HG03558 (cell line): ENCODE data around the gene CALHM5.

Source experiments
- ATAC-seq: cut with Tn5 transposase; IDR thresholded peaks from one replicate; pipeline ENCODE4 v1.9.1; 2021; ENCODE audit warnings: moderate number of reproducible peaks; ENCODE audit not compliant: unreplicated experiment; ENCODE audit errors: extremely low read depth

The CALHM5 gene

DNA sequence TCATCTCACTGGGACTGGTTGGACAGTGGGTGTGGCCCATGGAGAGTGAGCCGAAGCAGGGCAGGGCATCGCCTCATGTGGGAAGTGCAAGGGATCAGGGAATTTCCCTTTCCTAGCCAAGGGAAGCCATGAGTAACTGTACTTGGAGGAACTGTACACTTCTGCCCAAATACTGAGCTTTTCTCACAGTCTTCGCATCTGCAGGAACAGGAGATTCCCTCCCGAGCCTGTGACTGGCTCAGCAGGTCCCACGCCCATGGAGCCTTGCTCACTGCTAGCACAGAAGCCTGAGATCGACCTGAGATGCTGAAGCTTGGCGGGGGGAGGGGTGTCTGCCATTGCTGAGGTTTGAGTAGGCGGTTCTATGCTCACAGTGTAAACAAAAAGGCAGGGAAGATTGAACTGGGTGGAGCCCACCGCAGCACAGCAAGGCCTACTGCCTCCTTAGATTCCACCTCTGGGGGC is 10.4 kb upstream of the CALHM5 start:
- no peak for ATAC-seq

DNA sequence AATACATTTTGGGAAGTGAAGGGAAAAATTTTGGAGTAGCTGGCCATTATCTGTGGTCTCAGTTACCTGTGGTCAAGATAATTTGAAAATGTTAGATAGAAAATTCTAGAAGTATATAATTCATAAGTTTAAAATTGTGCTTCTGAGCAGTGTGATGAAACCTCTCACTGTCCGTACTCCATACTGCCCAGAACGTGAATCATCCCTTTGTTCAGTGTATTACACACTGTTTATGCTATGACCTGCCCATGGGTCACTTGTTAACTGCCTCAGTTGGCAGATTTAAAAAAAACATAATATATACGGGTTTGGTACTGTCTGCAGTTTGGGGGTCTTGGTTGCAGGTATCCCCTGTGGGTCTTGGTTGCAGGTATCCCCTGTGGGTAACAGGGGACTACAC is 4.1 kb upstream of the CALHM5 start:
- ATAC-seq = no peak

DNA sequence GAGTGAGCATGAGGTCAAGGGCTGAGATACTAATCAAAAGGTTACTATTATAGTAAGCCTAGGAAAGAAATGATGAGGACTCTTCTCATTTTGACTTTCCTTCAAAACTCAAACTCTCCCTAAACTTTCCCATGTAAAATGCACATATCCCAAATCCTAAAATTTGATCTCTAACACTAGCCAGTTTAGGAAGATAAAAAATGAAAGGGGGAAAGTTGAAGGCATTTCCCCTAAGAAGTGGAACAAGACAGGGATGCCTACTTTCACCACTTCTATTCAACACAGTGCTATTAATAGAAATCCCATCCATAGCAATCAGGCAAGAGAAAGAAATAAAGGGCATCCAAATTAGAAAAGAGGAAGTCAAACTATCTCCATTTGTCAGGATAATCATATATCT is 2.9 kb upstream of the CALHM5 start:
- ATAC-seq = no peak

DNA sequence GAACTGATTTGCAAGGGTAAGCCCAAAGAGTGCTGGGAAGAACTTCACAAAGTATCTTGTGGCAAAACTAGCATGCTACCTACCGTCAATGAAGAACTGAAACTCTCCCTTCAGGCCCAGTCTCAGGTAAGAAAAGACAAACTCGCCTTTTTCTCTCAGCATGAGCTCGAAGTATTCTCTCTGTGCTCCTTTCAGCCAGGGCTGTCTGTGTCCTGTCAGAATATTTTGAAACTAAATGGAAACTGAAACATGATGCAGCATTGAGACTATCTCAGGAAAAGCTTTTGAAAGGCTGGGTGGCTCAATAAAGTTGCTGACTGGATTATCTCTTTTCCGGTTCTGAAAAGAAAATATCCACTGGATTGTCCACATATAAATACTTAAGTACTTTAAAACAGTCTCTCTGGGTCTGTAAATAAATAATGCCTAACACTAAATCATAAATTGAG is 696 bp downstream of the CALHM5 start:
- no peak for ATAC-seq

DNA sequence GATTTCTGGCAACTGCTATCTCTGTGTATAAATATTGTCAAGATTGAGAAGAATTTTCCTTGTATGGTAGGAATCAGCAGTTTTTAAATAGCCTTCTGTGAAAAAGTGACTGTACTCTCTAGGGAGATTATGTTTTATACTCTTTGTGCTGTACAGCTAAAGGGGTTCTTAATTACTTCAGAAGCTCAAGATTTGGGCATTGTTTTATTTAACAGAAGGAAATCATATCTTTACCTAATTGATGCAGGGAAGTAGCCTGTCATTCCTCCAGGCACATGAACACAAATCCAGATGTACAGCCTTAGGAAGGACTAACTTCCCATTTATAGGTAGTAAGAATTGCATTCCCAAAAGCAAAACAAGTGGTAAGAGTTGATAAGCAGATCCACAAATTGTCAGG is 1.3 kb downstream of the CALHM5 start:
- ATAC-seq = no peak

DNA sequence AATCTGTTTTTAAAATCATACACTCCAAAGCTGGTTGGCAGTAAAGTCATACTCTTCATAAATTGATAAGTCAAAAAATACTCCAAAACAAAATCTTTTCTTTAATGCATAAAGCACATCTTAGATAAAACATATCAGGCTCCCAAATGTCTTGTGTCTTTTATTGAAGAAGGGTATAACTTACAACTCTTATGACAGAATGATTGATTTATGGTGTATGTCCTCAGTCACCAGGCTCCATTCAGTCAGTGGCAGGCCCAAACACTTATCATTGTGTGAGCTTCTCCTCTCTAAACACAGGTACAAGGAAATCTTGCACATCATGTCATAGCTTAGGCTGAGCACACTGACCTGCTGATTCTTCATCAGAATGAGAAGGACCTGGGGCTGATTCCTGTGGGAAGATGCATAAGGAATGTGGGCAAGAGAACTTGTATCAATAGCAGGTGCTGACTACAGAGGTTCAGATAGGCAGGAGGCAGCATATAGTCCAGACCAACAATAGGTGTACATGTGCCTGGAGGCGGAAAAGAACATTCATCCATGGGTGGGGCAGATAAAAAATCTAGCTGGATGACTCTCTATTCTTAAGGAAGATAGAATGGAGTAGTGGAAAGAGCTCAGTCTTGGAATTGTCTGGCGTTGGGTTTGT is 1.9 kb downstream of the CALHM5 start:
- no peak for ATAC-seq

DNA sequence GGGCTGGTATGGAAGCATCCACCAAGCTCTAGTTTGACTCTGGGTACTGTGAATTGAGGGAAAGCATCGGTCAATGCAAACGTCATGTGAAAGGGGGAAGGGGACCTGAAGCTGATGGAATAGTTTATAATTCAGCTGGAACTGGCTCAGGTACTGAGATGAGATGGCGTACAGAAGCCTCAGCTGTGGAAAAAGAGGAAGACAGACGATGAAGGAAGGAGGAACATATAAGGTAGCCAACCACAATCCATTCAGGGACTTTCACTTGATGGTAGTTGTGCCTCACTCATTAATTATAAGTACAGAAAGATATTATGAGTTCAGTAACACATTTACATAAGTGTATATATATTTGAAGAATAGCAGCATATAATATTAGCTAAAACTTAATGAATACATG is 2.7 kb downstream of the CALHM5 start:
- no peak for ATAC-seq

DNA sequence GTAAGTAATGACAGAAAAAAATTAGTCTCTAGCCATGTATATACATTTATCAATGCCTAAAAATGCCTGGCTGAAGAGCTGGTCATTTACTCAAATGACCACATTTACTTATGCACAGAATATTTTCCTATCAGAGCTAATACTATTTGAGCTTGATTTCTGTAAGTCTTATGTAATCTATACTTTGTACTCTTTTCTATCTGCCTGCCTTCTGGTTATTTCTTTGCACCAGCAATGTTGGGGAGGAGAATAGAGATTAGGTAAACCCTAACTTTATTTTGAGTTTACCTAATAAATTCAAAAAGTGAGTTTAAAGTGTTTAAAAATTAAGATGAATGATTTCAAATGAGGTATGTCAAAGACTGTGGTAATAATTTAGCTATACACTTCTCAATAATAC is 3.7 kb downstream of the CALHM5 start:
- ATAC-seq = no peak

DNA sequence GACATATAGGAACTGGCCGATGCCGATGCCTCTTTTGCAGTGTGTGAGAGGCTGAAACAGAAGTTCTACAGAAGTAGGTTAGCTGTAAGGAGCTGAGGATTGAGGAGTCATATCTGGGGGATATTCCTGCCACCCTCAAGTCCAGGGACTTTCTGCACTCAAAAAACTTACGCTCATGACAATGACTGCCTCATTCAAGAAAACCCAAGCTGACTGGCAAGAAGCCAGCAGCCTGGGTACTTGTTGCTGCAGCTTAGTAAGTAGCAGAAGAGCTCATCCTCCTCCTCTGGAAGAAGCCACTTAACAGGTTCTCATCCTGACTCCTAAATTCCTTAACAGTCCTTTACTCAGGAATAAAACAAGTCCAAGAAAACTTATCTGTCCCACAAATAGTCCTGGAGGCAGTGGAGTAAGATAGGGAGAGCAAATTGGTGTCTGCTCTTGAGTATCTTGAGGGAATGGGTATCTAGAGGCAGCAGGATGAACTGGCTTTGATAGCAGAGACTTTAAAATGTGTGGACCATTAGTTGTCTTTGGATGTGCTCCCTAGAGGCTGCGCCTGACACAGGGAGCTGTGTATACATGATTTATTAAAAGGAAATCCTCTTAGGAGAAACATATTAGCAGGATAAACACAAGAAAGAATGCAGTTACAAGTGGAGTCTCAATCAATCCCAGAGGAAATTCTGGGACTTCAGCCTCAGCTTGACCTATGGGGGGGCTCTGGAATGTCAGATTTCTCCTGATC is 7.4 kb downstream of the CALHM5 start:
- ATAC-seq = no peak

DNA sequence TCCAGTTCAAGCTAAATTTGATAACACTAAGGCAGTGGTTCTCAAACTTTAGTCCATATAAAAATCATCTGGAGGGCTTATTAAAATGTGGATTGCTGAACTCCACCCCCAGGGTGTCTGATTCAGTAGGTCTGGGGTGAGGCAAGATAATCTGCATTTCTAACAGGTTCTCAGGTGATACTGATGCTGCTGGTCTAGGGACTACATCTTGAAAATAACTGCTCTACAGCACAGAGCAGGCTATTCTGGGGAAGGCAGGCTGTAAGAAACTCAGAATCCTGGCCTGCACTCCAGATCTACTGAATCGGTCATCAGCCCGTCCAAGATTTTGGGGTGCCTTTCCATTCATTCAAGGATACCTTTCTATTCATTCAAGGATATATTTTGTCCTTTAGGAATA is 11.5 kb downstream of the CALHM5 start:
- ATAC-seq = no peak

DNA sequence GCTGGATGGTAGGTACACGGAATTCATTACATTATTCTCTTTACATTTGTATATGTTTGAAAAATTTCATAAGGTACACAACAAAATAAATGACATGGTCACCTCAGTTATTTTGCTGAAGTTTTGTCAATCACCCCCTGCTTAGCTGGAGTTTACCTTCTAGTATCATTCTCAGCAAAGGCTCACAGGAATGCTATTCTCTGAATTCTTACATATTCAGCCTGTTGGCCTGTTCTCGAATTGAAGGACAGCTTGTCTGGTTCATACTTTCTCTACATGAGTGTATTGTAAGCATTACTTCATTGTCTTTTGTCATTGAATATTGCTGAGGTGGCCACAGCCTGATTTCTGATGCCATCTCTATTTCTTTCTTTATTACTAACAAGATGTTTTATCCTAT is 12.8 kb downstream of the CALHM5 start:
- no peak for ATAC-seq

DNA sequence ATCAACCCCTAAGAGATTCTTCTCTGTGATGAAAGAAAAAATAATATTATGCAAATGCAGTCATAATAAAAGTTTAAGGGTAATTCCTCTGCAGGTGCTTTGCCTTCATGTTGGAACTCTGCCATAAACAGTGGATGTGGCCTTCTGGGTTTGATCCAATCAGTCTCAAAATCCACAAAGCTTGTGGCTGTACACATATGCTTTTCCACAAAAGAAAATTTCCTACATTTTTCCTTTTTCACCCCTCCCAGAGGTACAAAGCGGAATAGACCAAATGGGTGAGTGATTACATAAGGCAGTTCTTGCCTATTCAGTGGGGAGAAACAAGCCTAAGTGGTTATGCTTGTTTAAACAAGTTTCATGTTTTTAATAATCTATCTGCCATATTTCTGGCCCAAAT is 16.7 kb downstream of the CALHM5 start:
- no peak for ATAC-seq

DNA sequence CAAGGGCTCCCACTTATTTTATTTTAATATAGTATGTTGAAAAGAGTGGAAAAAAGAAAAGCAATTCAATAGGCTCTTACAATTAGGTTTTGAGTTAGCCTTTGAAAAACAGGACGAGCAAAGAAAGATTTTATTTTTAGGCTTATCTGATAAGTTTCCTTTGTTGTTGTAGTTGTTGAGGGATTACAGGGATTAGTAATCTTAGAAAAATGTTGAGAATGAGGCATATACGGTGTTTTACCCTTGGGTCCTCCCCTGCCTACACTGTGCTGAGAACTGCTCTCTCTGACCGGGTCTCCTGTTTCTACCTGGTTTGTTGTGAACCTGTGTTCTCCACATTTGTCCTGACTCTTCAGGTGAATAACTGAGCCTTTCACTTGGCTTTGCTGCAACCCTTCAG is 17.3 kb downstream of the CALHM5 start:
- ATAC-seq = no peak

DNA sequence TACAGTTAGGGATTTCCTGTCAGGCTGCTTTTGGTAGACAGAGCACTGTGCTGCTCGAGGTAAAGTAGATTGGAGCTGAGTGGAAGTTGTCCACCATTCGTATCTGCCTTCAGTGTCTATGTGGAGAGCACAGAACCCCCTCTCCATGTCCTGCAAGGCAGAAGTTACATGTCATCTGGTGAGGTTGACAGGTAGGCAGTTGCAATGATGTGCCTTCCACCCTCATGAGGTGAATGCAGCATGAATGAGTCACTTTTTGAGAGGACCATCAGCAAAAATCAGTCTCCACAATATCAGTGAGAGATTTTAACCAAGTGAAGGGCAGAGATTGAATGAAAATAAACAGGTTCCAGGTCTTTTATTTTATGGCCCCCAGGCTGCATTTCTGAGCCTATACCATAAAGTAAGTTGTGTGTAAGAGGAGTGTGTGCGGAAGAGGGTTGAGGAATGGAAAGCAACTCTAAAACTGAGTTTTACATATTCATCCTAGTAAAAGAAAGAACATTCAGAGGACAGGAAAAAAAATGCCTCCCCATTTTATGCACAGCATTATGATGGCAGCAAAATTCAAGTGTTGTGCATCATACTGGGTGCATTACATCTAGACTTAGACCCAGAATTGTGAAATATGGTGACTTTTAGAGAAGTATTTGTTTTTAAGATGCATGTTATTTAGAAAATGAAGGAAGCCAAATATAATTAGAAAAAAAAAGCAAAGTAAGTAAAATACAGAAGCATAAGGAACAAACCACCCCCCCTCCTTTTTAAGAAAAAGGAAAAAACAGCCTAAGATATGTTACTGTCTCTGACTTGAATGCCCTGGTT is 18.2 kb downstream of the CALHM5 start:
- ATAC-seq = no peak

DNA sequence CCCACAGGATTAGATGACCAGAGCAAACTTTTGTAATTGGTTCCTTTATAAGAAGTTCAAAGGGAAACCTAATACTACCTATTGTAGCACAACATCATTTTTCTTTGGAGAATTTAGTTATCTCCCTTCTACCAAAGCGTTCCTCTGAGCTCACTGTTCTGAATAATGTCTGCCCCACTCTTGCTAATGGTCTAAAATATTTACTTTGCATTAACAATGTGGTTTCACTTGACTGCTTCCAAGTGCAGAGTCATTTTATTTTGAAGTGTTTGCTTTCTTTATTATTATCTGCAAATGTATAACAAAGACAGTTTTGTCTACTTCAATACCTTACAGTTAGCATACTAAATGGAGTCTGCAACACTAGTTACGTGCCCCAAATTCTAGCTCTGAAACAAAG is 19.0 kb downstream of the CALHM5 start:
- ATAC-seq = no peak

DNA sequence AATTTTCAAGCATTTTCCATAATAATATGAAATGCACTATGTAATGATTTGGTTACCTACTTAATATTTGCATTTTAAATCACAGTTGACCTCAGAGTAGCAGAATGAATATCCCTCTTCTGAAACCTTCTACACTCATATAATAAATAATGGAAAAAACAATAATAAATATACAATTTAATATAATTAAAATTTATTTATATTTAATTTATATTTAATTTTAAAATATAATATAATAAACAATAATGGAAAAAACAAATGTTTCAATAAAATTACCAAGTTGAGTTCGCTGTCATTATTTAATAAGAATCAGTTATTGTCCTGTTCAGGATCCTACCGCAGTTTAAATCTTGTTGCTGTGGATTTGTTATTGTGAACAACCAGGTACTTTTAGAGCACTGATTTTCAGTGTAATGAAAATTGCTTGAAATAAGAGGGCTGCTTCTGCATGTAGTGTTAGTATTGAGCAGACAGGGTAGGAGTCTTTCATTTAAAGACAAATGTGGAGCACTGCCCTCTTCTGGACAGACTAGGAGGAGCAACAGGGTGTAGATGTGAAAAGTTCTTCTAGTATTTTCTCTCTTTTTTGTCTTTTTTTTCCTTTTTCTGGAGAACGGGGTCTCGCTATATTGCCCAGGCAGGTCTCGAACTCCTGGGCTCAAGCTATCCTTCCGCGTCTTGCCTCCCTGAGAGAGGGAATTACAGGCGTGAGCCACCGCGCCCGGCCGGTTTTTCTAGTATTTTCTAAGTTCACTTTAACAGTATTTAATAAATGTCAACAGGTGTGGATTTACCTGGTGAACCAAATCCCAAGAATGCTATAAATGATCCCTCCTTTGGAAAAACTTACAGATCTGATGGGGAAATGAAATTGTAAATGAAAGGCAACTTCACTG is 20.5 kb downstream of the CALHM5 start:
- no peak for ATAC-seq

DNA sequence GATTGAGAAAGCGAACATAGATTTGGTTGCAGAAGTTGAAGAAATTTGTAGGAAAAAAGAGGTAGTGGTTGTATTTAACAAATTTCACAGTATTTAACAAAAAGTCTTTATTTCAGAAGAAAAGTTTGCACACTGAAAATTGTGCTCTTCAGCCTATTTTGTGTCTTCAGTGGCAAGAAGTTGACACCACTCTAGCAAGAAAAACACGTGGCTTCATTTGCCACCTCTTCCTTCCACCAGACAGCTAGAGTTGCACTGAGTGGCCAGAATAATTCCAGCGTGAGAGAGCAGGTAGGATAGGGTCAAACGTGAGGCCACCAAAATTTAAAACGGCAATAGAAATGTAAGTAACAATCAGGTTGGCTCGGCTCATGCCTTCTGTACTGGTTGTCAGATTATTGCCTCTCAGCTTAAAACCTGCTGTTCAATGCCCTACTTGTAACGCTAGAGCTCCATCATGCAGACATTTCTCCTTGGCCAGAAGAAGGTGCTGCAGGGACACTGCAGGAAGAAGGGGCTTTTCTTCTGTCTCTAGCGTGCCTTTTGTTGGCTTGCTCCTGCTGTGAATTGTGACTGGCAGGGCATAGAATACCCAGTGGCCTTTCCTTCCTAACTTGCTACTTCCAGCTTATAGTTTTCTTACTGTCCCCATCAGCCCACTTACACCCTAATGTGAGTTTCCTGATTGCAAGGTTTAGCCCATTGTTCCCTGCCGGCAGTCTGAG is 22.0 kb downstream of the CALHM5 start:
- ATAC-seq = no peak

DNA sequence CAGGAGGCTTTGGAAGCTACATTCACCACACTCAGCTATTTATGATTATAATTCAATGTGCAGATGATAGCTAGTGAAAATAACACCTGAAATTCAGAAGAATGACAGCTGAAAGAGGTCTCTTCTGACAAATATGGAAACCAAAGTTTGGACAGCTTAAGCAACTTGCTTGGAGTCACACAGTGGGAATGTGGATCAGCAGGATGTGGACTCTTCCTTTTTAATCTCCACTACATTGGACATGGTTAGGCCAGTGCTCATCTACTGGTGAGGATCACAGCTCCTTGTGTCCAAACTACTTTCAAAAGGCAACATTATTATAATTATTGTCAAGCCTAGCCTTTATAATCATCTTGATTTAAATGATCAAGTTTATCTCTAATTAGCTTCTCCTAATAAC is 23.7 kb downstream of the CALHM5 start:
- no peak for ATAC-seq

DNA sequence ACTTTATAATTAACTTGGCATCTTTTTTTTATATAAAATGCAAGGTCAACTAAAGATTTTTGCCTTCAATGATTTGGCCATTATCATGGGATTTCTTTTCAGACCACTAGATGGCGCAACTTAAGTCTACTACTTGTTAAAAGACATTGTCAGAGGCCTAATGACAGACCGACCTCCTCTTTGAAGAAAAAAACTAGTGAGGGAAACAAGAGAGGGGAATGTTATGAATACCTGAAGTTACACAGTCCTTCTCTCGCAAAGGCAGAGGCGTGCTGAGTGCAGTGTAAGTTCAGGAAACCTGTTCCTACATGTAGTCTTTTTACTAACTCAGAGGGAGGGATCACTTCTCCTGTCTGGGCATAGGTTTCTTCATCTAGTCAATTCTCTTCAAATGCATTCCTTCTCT is 24.8 kb downstream of the CALHM5 start:
- no peak for ATAC-seq

DNA sequence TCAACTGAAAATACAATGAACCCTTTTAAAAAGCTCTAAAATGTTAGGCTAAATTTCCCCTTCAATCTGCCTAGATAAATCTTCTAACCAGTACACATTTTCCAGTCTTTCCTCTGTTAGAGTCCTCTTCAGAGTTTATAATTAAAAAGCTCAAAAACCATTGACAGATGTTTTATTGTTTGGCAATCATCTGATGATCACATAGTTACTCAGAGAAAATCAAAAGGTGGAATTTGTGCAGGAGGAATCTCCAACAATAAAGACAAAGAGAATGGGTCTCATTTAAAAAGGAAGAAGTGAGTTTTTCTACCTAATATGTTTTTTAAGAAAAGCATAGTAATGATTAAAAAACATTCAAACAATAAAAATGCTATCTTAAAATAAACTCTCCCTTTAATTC is 31.0 kb downstream of the CALHM5 start:
- no peak for ATAC-seq
